Kidney (tissue), 14 donors: ENCODE data around the gene UBTD1. TPM values are rescaled to one million over a fixed set of nuclear protein-coding genes. Genes with fewer than 3 reads are reported as not detected.

Experiments used
- DNase-seq, 5 donors: peaks; one replicate each; pipeline ENCODE4 v3.0.0-alpha.2; 2013 to 2020
- FAIRE-seq: peaks from 2 replicates; lab custom pipeline; 2012; peaks lifted over from hg19 to GRCh38; lab: Jason Lieb, UNC
- H3K27ac ChIP-seq, 2 donors: one replicate each; pipeline ENCODE4 v1.7.0; 2013; ENCODE audit warnings: low read depth in 2 of 2, low read length in 2 of 2, inconsistent platforms in 1 of 2
- H3K27me3 ChIP-seq: one replicate; pipeline ENCODE4 v1.7.1; 2013; ENCODE audit warnings: low read length, inconsistent platforms; ENCODE audit not compliant: control insufficient read depth, insufficient read depth
- H3K36me3 ChIP-seq, 3 donors: one replicate each; pipeline versions ENCODE4 v1.7.0 to v1.7.1; 2013; ENCODE audit warnings: low read length in 3 of 3, control low read depth in 1 of 3, inconsistent platforms in 1 of 3; ENCODE audit not compliant: insufficient read depth in 3 of 3, control insufficient read depth in 2 of 3
- H3K4me1 ChIP-seq, 3 donors: one replicate each; pipeline versions ENCODE4 v1.7.0 to v1.7.1; 2013; ENCODE audit warnings: low read length in 3 of 3, inconsistent platforms in 1 of 3, low read depth in 1 of 3; ENCODE audit not compliant: control insufficient read depth in 2 of 3, insufficient read depth in 2 of 3
- H3K4me3 ChIP-seq, 3 donors: one replicate each; pipeline versions ENCODE4 v1.7.0 to v1.8.1; 2013; ENCODE audit warnings: low read length in 3 of 3, control low read depth in 1 of 3, inconsistent platforms in 1 of 3
- H3K9ac ChIP-seq, 3 donors: one replicate each; pipeline versions ENCODE4 v1.7.0 to v1.7.1; 2013; ENCODE audit warnings: low read length in 3 of 3, control low read depth in 1 of 3, inconsistent platforms in 1 of 3
- H3K9me3 ChIP-seq, 3 donors: one replicate each; pipeline versions ENCODE4 v1.7.0 to v1.7.1; 2013; ENCODE audit warnings: low read length in 3 of 3, control low read depth in 1 of 3, inconsistent platforms in 1 of 3; ENCODE audit not compliant: control insufficient read depth in 2 of 3, insufficient read depth in 1 of 3
- CTCF ChIP-seq: IDR thresholded peaks from 3 replicates; pipeline ENCODE4 v1.5.1; 2012; ENCODE audit warnings: mild to moderate bottlenecking, moderate library complexity, borderline replicate concordance; ENCODE audit not compliant: insufficient read depth; ENCODE audit errors: extremely low read depth
- intact Hi-C: fragments of 100-400 bp; cut with DNase I; formaldehyde crosslinking; loops from one replicate; pipeline ENCODE4 v1.11.1; 2022
- polyA plus RNA-seq: library from polyadenylated mRNA; stranded (reverse); fragments of 350-450 nt; fragmentation: Illumina TruSeq; extraction: RNeasy Lipid Tissue Mini Kit (QIAGEN cat#74804); gene quantifications from one replicate; pipeline ENCODE4 v1.2.3, GENCODE V29; 2014; ENCODE audit warnings: low read depth, low replicate concordance; ENCODE audit not compliant: insufficient read depth
- total RNA-seq: library from RNA; stranded (reverse); fragmentation: NEBNext Ultra II Directional; extraction: Animal tissue kit (Norgen Biotek cat#: 25700); gene quantifications from one replicate; pipeline ENCODE4 v1.2.1, GENCODE V29; 2021
- donor health status: control.
- donor health status: control.
- donor health status: control.
- donor health status: control.
- donor health status: control.
- donor health status: DM: yes; HTN: yes; CAD: no.
- donor health status: Normal renal cell carcinoma (clear cell type).

The UBTD1 gene
- total and polyA plus RNA-seq, 2 donors from 2014 or later, result 17.4 to 26.1 TPM

- no peak for FAIRE-seq
Measured at GRCh38 chr10:97520978-97521761, 22.4 kb downstream of the UBTD1 start.

GRCh38 chr10:97522071-97522470 lies 23.3 kb downstream of the UBTD1 start:
- intact Hi-C loops, result no loop called here
- no peak for DNase-seq
- no peak for TF ChIP-seq CTCF
- Histone ChIP-seq H3K27me3 (no peaks in the 10 kb centered on the region), H3K36me3 (no peaks in the 10 kb centered on the region), H3K9me3 (no peaks in the 10 kb centered on the region), H3K27ac (peak overlapping the region; percentile 20 to 67), H3K9ac (peak overlapping the region in 1 of 3 donors; percentile 12), H3K4me1 (peaks cover 6 to 26% (median 10%) of the 10 kb centered on the region in 3 donors), H3K4me3 (no peak overlapping the region)
- no peak for FAIRE-seq

More at GRCh38 chr10:97520978-97521761, 22.4 kb downstream of the UBTD1 start:
- Histone ChIP-seq H3K36me3 (no peaks in the 10 kb centered on the region), H3K4me3 (no peak overlapping the region), H3K9me3 (no peaks in the 10 kb centered on the region), H3K4me1 (peaks cover 6 to 27% (median 10%) of the 10 kb centered on the region in 3 donors), H3K27me3 (no peaks in the 10 kb centered on the region), H3K9ac (peak overlapping the region in 1 of 3 donors; percentile 22), H3K27ac (peak overlapping the region; percentile 73 to 79)
- TF ChIP-seq CTCF, result no peak
- intact Hi-C loops, result no loop called here
- DNase-seq, result peak in 3 of 5 donors; percentile 64 to 81 (median 69)

- Histone ChIP-seq H3K9ac (no peak overlapping the region), H3K4me1 (peaks cover 6 to 20% (median 10%) of the 10 kb centered on the region in 3 donors), H3K27ac (no peak overlapping the region), H3K9me3 (no peaks in the 10 kb centered on the region), H3K4me3 (no peak overlapping the region), H3K36me3 (no peaks in the 10 kb centered on the region), H3K27me3 (no peaks in the 10 kb centered on the region)
- FAIRE-seq (no peak), DNase-seq (no peak)
- intact Hi-C loops, result no loop called here
- no peak for TF ChIP-seq CTCF
Measured at GRCh38 chr10:97522937-97523336, 24.2 kb downstream of the UBTD1 start.
